ENCODE data around the gene USP32. TPM values are rescaled to one million over a fixed set of nuclear protein-coding genes. Genes with fewer than 3 reads are reported as not detected.

Gene USP32
- total and polyA plus RNA-seq, 2 of the 8 experiments (the other 6 are each of a cell fraction or from before 2014, with no cell fraction given): 29.6 to 112 TPM

DNA sequence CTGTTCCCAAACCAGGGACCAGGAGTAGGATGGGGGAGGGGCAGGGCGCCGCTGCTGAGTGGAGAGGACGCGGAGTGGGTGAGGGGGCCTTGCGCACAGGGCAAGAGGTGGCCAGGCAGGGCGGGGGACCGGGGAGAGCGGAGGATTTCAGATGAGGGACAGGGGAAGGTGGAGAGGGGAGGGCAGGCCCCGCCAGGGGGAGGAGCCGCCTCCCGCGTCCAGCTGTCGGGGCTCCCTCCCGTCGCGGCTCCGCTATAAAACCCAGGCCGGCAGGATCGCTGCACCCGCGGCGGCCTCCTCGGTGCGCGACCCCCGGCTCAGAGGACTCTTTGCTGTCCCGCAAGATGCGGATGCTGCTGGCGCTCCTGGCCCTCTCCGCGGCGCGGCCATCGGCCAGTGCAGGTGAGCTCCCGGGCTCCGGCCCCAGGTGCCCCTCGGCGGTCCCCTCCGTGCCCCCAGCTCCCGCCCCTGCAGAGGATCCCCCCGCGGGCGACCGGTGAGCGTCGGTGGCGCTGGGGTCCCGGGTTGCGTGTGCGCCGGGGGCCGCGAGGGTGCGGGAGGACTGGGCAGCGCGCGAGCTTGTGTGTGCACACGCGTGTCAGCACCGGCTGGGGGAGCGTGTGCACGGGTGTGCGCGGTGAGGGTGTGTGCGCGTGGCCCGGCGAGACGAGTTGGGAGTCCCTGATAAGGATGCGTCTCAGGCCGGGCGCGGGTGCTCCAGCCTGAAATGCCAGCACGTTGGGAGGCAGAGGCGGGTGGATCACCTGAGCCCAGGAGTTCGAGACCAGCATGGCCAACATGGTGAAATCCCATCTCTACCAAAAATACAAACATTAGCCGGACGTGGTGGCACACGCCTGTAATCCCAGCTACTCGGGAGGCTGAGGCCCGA, 242.0 kb downstream of the USP32 start, which contains the start of gene CA4:
CA4 (plus strand) TSS at position 283 of the 892 bp plus-strand sequence; CDS start at position 345, 62 bp downstream.
- Histone ChIP-seq H3K27me3 (replicated peaks in 1 of 4; ENCODE audit: control insufficient read depth in 3 of 4, extremely low read depth in 1 of 4, insufficient read depth in 3 of 4, low read length in 3 of 4) (peaks cover 3 to 40% (median 30%) of the 10 kb centered on the region in 4 experiments), H3K4me3 (ENCODE audit: extremely low read depth in 1 of 4, insufficient read depth in 2 of 4, low read depth in 3 of 4, low read length in 4 of 4) (peak within 1 kb of the TSS; percentile 31 to 78 (median 51))
- peak in 1 of 2 experiments; percentile 74 for DNase-seq (ENCODE audit: low read depth in 1 of 2, low spot score in 2 of 2)
- peak; percentile 18; the same call in 1 of the 2 replicates for TF ChIP-seq PHF8 (conservative IDR thresholded peaks at IDR 0.05; ENCODE audit: low read depth, low read length)
- no peak for TF ChIP-seq HDAC6 (IDR thresholded peaks at IDR 0.05; ENCODE audit: low read depth, low read length)
- TF ChIP-seq SUZ12 (IDR thresholded peaks at IDR 0.05; ENCODE audit: low read length): peak; percentile 65; the same call in 1 of the 2 replicates
- no peak for TF ChIP-seq SIN3A (conservative IDR thresholded peaks at IDR 0.05 in 1 of 2, IDR thresholded peaks at IDR 0.05 in 1 of 2; ENCODE audit: low read depth in 1 of 2, low read length in 2 of 2)
- TF ChIP-seq JUND (IDR thresholded peaks at IDR 0.05; ENCODE audit: low read length): no peak
- peak; percentile 20; the same call in 1 of the 2 replicates for TF ChIP-seq BACH1 (IDR thresholded peaks at IDR 0.05; ENCODE audit: low read length)
- TF ChIP-seq POU5F1 (IDR thresholded peaks at IDR 0.05; ENCODE audit: low read depth, low read length): no peak
- no peak for TF ChIP-seq BRCA1 (IDR thresholded peaks at IDR 0.05; ENCODE audit: low read depth, low read length)
- no peak for TF ChIP-seq YY1 (IDR thresholded peaks at IDR 0.05; ENCODE audit: low read depth, low read length)
- peak; percentile 69 for TF ChIP-seq EZH2 (IDR thresholded peaks at IDR 0.05; ENCODE audit: low read depth, low read length, severe bottlenecking)

More for the DNA sequence above, 242.0 kb downstream of the USP32 start, which contains the start of gene CA4:
- FAIRE-seq: no peak
- peak within 1 kb of the TSS; percentile 71; the same call in 1 of the 2 replicates for H2BK12ac ChIP-seq (ENCODE audit: low read depth, low read length)
- H3K27ac ChIP-seq (ENCODE audit: low read depth, low read length): no peak within 1 kb of the TSS
- no peaks in the 10 kb centered on the region for H3K79me1 ChIP-seq (ENCODE audit: low read depth, low read length)
- H3K36me3 ChIP-seq (ENCODE audit: control insufficient read depth in 2 of 4, insufficient read depth in 4 of 4, low read length in 3 of 4): no peaks in the 10 kb centered on the region
- H3K4ac ChIP-seq (replicated peaks; ENCODE audit: insufficient read length, low read depth, low read length): no peak within 1 kb of the TSS
- no peaks in the 10 kb centered on the region for H3K9me3 ChIP-seq (ENCODE audit: insufficient read depth in 2 of 2, low read depth in 1 of 2, low read length in 1 of 2)
- WGBS, 2 experiments (ENCODE audit: extremely low coverage in 1 of 2, insufficient coverage in 1 of 2, insufficient read length in 1 of 2, insufficient replicate concordance in 2 of 2, low coverage in 1 of 2, low lambda C conversion rate in 2 of 2, missing lambda C conversion rate in 1 of 2): 4% methylated on average over 60 of the region's 81 CpGs; no CpG with 5 or more reads in 1 of the 2 experiments
- H3K23ac ChIP-seq (ENCODE audit: insufficient read length): no peak within 1 kb of the TSS
- no peak within 1 kb of the TSS for H3K14ac ChIP-seq (ENCODE audit: insufficient read length)
- peak within 1 kb of the TSS; percentile 66; the same call in 1 of the 2 replicates for H2BK20ac ChIP-seq (ENCODE audit: low read length)
- no peak within 1 kb of the TSS for H4K5ac ChIP-seq (ENCODE audit: insufficient read length, low read depth, low read length)
- no peak within 1 kb of the TSS for H2AK5ac ChIP-seq (ENCODE audit: low read depth, low read length)
- H4K20me1 ChIP-seq (replicated peaks in 1 of 2; ENCODE audit: control insufficient read depth in 1 of 2, insufficient read depth in 2 of 2, low read length in 2 of 2): no peaks in the 10 kb centered on the region
- H2BK15ac ChIP-seq (ENCODE audit: low read length): no peak within 1 kb of the TSS; the same call in 1 of the 2 replicates
- H4K8ac ChIP-seq (ENCODE audit: extremely low read depth, insufficient read depth, low read length): peak within 1 kb of the TSS; percentile 17
- no peak within 1 kb of the TSS for H3K56ac ChIP-seq (replicated peaks; ENCODE audit: insufficient read length, low read depth, low read length)
- H2BK5ac ChIP-seq (ENCODE audit: low read depth, low read length): peak within 1 kb of the TSS; percentile 44; the same call in 1 of the 2 replicates
- peaks cover 12% of the 10 kb centered on the region; the same call in 1 of the 2 replicates for H3K23me2 ChIP-seq (ENCODE audit: low read depth, low read length)
- no peaks in the 10 kb centered on the region for H3K79me2 ChIP-seq (ENCODE audit: control insufficient read depth in 1 of 2, insufficient read depth in 2 of 2, low read length in 2 of 2)
- H3K4me1 ChIP-seq (replicated peaks in 1 of 4; ENCODE audit: control insufficient read depth in 3 of 4, insufficient read depth in 4 of 4, low read length in 3 of 4): peaks cover 6 to 17% (median 10%) of the 10 kb centered on the region in 4 experiments
- H2AFZ ChIP-seq (ENCODE audit: low read length): no peak within 1 kb of the TSS
- H3K9ac ChIP-seq (replicated peaks in 1 of 4; ENCODE audit: extremely low read depth in 1 of 4, low read depth in 3 of 4, low read length in 3 of 4): no peak within 1 kb of the TSS; a peak in 1 of 7 replicates
- peak within 1 kb of the TSS; percentile 25 for H3K18ac ChIP-seq (ENCODE audit: extremely low read depth, low read length)
- H3K4me2 ChIP-seq (ENCODE audit: insufficient read depth in 1 of 2, low read depth in 2 of 2, low read length in 2 of 2): peak within 1 kb of the TSS; percentile 74 to 80
- H4K91ac ChIP-seq (replicated peaks; ENCODE audit: insufficient read length, low read length): peak within 1 kb of the TSS; percentile 58
- POLR2A ChIA-PET (ENCODE audit: partially characterized antibody): interaction anchor here (0.8 to 3.3 kb wide), 5 partner anchors 9 to 443 kb away, joined by 3 to 23 read pairs (median 5); partner anchors contain the start of genes PTRH2 and VMP1
- H2BK120ac ChIP-seq (replicated peaks; ENCODE audit: low read depth, low read length): no peak within 1 kb of the TSS
- CTCF ChIA-PET (ENCODE audit: partially characterized antibody): interaction anchor here (0.9 to 6.8 kb wide), 7 partner anchors 10 to 81 kb away, joined by 3 to 94 read pairs (median 4); no protein-coding TSS in a partner anchor
